Lower lobe of right lung (tissue), 2 donors: ENCODE results near the gene TMEM235. TPM values are rescaled to one million over a fixed set of nuclear protein-coding genes. Genes with fewer than 3 reads are reported as not detected.

Experiments used
- ATAC-seq, 2 donors: fragments of 200-7000 bp; cut with Tn5 transposase; one replicate each; pipeline ENCODE4 v1.9.1; 2020 to 2022; ENCODE audit warnings: mild to moderate bottlenecking in 2 of 2, moderate library complexity in 2 of 2
- DNase-seq: peaks from one replicate; pipeline ENCODE4 v3.0.0-alpha.2; 2020
- H3K27ac ChIP-seq: fragments of 200-600 bp; one replicate; pipeline ENCODE4 v1.8.0; 2022
- H3K27me3 ChIP-seq: fragments of 200-600 bp; one replicate; pipeline ENCODE4 v1.8.0; 2022; ENCODE audit warnings: low read depth
- H3K36me3 ChIP-seq: fragments of 200-600 bp; one replicate; pipeline ENCODE4 v1.8.0; 2022; ENCODE audit warnings: mild to moderate bottlenecking
- H3K4me1 ChIP-seq: fragments of 200-600 bp; one replicate; pipeline ENCODE4 v1.8.0; 2022
- H3K4me3 ChIP-seq: fragments of 200-600 bp; one replicate; pipeline ENCODE4 v1.8.0; 2022; ENCODE audit warnings: mild to moderate bottlenecking
- H3K9me3 ChIP-seq: fragments of 200-600 bp; one replicate; pipeline ENCODE4 v1.8.0; 2022
- CTCF ChIP-seq: fragments of 200-600 bp; IDR thresholded peaks from one replicate; pipeline ENCODE4 v1.8.0; 2022; ENCODE audit warnings: antibody characterized with exemption, mild to moderate bottlenecking
- intact Hi-C: fragments of 100-400 bp; cut with DNase I; formaldehyde crosslinking; loops from one replicate; pipeline ENCODE4 v1.11.0; 2022
- total RNA-seq: library from RNA; stranded (reverse); fragmentation: NEBNext Ultra II Directional; extraction: Animal tissue kit (Norgen Biotek cat#: 25700); gene quantifications from one replicate; pipeline ENCODE4 v1.2.1, GENCODE V29; 2021
- donor health status: DM: no; HTN: yes; CAD: no; lungs with severe emphysema.

Gene TMEM235
- total RNA-seq, 1 donor from 2014 or later, result not detected

DNA sequence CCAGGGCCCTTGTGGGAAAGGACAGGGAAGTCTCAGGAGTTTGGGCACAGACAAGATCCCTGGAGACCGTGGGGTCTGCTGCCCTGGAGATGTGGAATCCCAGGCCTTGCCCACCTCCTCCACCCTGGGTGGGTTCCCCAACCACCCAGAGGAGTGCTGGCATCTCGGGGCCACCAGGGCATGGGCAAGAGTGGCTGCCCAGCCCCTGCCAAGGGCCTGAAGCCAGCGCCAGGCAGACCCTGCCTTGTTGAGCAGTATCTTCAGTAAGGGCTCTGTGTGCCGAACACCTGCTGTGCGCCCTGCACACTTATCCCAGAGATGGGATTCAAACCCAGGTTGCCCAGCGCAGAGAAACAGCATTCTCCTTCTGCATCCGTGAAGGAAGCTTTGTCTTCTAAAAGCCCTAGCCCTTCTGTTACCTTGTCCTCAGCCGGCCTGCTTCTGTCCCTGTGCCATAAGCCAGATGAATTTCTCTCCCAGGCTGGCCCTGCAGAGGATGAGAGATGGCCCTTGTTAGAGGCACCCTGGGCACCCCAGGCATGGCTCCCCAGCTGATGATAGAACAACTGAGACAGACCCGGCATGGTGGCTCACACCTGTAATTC is 32.4 kb downstream of the TMEM235 start:
- no peaks in the 10 kb centered on the region for H3K9me3 ChIP-seq
- DNase-seq (no peak), ATAC-seq (no peak)
- H3K4me3 ChIP-seq, result no peak overlapping the region
- no peaks in the 10 kb centered on the region for H3K36me3 ChIP-seq
- peak overlapping the region; percentile 85 for H3K27ac ChIP-seq
- H3K4me1 ChIP-seq, result peaks cover 53% of the 10 kb centered on the region
- intact Hi-C loops, result no loop called here
- H3K27me3 ChIP-seq, result no peaks in the 10 kb centered on the region
- TF ChIP-seq CTCF, result no peak

DNA sequence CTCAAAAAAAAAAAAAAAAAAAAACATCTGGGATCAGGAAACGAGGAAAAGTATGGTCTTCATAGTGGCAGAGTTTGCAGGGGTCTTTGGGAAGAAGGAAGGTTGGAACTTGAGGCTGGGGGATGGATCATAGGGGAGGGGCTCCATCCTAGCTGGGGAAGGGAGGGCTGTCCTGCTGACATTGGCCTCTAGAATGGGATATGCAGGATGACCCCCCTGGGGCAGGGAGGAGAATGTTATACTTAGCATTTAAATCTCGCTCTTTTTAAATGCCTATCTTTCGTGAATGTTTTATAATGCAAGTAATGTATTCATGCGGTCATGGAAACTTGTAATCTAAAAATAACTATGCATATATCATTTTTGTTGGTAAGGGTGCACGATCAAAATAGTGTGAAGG is 33.2 kb downstream of the TMEM235 start:
- no peaks in the 10 kb centered on the region for H3K27me3 ChIP-seq
- H3K4me1 ChIP-seq, result peaks cover 54% of the 10 kb centered on the region
- H3K27ac ChIP-seq, result no peak overlapping the region

GRCh38 chr17:78265121-78265520 is 33.7 kb downstream of the TMEM235 start:
- Histone ChIP-seq H3K4me1 (peaks cover 59% of the 10 kb centered on the region), H3K9me3 (no peaks in the 10 kb centered on the region), H3K4me3 (no peak overlapping the region), H3K36me3 (no peaks in the 10 kb centered on the region), H3K27me3 (no peaks in the 10 kb centered on the region), H3K27ac (peak overlapping the region; percentile 9)
- intact Hi-C loops, result no loop called here
- ATAC-seq, result no peak
- DNase-seq, result no peak
- no peak for TF ChIP-seq CTCF

More for the DNA sequence above, 33.2 kb downstream of the TMEM235 start:
- no peak for ATAC-seq
- intact Hi-C loops, result no loop called here
- DNase-seq, result no peak
- Histone ChIP-seq H3K36me3 (no peaks in the 10 kb centered on the region), H3K9me3 (no peaks in the 10 kb centered on the region), H3K4me3 (no peak overlapping the region)
- TF ChIP-seq CTCF, result no peak

DNA sequence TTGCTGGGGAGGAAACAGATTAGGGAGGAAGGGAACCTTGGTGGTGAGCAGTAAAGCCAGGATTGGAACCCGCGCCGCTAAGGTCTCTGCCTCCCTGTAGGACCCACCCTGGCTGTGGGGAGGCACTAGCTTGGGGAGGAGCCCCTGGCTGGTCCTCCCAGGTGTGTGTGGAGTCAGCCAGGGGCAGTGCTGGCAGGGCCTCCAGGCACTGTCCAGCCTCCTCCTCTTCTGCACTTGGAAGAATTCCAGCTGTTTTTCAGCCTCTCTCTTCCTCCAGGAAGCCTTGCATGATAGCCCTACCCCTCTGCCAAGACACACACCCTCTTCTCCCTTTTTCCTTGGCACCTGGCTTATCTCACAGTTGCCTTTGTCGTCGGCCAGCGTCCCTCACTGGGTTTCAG is 34.8 kb downstream of the TMEM235 start:
- Histone ChIP-seq H3K36me3 (no peaks in the 10 kb centered on the region), H3K27ac (peak overlapping the region; percentile 58), H3K4me1 (peaks cover 69% of the 10 kb centered on the region), H3K4me3 (no peak overlapping the region), H3K27me3 (no peaks in the 10 kb centered on the region), H3K9me3 (no peaks in the 10 kb centered on the region)
- no peak for TF ChIP-seq CTCF
- DNase-seq (no peak), ATAC-seq (no peak)
- intact Hi-C loops, result no loop called here

- Histone ChIP-seq H3K27ac (peak overlapping the region; percentile 3), H3K9me3 (no peaks in the 10 kb centered on the region), H3K4me1 (peaks cover 69% of the 10 kb centered on the region), H3K27me3 (no peaks in the 10 kb centered on the region), H3K4me3 (no peak overlapping the region), H3K36me3 (no peaks in the 10 kb centered on the region)
- ATAC-seq, result no peak
- no peak for DNase-seq
- intact Hi-C loops, result no loop called here
- TF ChIP-seq CTCF, result no peak
Observed at GRCh38 chr17:78266771-78267170, 35.3 kb downstream of the TMEM235 start.
